DOHH2 (cell line): ENCODE measurements around the gene KCNE1.
"Not testable (repeated sequence)": the region's sequence is repeated elsewhere in the genome, so short reads cannot be mapped to it uniquely, and the experiment has no call there.

ENCODE experiments used
- EZH2phosphoT487 ChIP-seq: fragments of 200-600 bp; sonication (generic); IDR thresholded peaks from 2 replicates; pipeline ENCODE4 v1.6.1; 2017; ENCODE audit warnings: borderline replicate concordance, mild to moderate bottlenecking, antibody characterized with exemption, low read length, moderate library complexity, mixed read lengths
- TF ChIP-seq, protein P1 (sequence below): fragments of 200-600 bp; sonication (generic); IDR thresholded peaks from one replicate; pipeline ENCODE4 v1.5.1; 2014; ENCODE audit warnings: antibody characterized with exemption, mild to moderate bottlenecking, low read depth, low read length; ENCODE audit not compliant: poor library complexity, severe bottlenecking

DNA sequence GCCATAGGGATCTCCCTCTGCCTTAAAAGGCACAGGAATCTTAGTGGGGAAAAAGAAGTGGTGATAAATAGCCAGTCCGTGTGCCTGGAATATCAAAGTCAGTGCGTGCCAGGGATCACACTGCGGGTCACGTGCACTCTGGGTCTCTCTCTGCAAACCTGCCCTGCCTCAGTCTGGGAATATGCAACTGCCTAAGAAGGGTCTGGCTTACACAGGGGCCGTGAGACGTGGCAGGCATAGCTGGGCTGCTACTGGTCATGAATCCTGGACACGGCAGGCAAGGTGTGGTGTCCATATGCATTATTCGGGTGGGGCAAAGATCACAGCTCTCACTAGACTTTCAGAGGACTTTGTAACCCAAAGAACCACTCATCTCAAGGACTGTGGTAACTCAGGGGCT lies 65.0 kb downstream of the KCNE1 start:
- TF ChIP-seq, protein P1, sequence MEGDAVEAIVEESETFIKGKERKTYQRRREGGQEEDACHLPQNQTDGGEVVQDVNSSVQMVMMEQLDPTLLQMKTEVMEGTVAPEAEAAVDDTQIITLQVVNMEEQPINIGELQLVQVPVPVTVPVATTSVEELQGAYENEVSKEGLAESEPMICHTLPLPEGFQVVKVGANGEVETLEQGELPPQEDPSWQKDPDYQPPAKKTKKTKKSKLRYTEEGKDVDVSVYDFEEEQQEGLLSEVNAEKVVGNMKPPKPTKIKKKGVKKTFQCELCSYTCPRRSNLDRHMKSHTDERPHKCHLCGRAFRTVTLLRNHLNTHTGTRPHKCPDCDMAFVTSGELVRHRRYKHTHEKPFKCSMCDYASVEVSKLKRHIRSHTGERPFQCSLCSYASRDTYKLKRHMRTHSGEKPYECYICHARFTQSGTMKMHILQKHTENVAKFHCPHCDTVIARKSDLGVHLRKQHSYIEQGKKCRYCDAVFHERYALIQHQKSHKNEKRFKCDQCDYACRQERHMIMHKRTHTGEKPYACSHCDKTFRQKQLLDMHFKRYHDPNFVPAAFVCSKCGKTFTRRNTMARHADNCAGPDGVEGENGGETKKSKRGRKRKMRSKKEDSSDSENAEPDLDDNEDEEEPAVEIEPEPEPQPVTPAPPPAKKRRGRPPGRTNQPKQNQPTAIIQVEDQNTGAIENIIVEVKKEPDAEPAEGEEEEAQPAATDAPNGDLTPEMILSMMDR, result not testable (repeated sequence)
- not testable (repeated sequence) for TF ChIP-seq EZH2phosphoT487
